ENCODE results near the gene NAXD.
"Not testable (repeated sequence)": the region's sequence is repeated elsewhere in the genome, so short reads cannot be mapped to it uniquely, and the experiment has no call there.

NAXD gene

DNA sequence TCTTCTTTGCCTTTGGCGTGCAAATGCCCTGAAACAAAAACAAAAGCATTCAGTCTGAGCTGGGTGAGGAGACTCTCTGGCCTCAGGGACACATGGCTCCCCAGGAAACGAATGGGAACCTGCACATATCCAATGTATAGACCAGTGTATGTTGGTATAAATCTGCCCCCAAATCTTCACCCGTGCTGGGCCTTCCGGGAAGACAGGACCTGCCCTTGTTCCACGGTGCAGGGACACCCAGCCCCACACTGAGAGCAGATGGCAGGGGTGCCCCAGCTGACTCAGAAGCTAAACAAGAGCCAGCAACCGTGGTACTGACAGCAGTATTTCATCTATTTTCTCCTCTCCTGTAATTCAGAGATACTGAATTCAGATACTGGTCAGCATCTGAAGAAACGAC is 48.1 kb downstream of the NAXD start:
- no peak overlapping the region for H3K27ac ChIP-seq
- no peak overlapping the region for H3K4me2 ChIP-seq
- H3K4me3 ChIP-seq: no peak overlapping the region
- H3K4me1 ChIP-seq: peaks cover 3 to 19% (median 8%) of the 10 kb centered on the region in 10 experiments; a peak in 17 of 20 replicates
- no peaks in the 10 kb centered on the region for H3K27me3 ChIP-seq
- H3K9ac ChIP-seq: no peak overlapping the region
- H4K20me1 ChIP-seq: peaks cover 0 to 15% (median 0%) of the 10 kb centered on the region in 11 experiments; a peak in 4 of 22 replicates
- peaks cover 80 to 100% (median 94%) of the 10 kb centered on the region in 11 experiments for H3K36me3 ChIP-seq
- TF ChIP-seq Cebpa-rat (IDR thresholded peaks at IDR 0.05): no peak
- H3K9me3 ChIP-seq (replicated peaks in 1 of 11): peaks cover 23 to 49% (median 44%) of the 10 kb centered on the region in 11 experiments

DNA sequence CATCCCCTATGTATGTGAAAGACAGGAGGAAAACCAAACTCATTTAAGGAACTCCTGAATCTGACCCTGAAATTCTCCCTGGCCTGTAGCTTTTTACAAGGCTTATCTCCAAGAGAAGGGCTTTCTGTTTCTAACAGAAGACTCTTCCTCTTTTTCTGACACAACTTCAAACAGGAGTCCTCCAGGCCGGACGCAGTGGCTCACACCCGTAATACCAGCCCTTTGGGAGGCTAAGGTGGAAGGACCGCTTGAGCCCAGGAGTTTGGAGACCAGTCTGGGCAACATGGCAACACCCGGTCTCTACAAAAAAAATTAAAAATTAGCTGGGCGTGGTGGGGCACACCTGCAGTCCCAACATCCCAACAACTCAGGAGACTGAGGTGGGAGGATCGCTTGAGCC is 48.7 kb downstream of the NAXD start:
- Histone ChIP-seq H3K4me2 (no peak overlapping the region), H3K9me3 (replicated peaks in 1 of 11) (peaks cover 23 to 46% (median 43%) of the 10 kb centered on the region in 11 experiments), H4K20me1 (peaks cover 0 to 12% (median 0%) of the 10 kb centered on the region in 11 experiments; a peak in 4 of 22 replicates), H3K27ac (no peak overlapping the region), H3K4me3 (no peak overlapping the region), H3K9ac (no peak overlapping the region), H3K36me3 (peaks cover 86 to 100% (median 99%) of the 10 kb centered on the region in 11 experiments), H3K4me1 (peaks cover 0 to 13% (median 3%) of the 10 kb centered on the region in 10 experiments; a peak in 14 of 20 replicates), H3K27me3 (no peaks in the 10 kb centered on the region)
- no peak for TF ChIP-seq Cebpa-rat (IDR thresholded peaks at IDR 0.05)

DNA sequence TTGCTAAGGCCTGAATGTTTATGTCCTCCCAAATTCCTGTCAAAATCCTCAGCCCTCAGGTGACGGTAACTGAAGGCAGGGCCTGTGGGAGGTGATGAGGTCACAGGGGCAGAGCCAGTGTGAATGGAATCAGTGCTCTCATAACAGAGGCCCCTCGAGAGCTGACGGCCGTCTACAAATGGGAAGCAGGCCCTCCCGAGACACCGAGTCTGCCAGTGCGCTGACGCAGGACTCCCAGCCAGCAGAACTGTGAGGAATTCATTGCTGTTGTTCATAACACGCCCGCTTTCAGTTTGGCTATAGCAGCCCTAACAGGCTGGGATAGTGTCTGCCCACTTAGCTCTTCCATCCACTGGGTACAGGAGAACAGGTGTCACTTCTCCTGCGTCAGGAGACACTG is 49.3 kb downstream of the NAXD start:
- Histone ChIP-seq H3K4me1 (peaks cover 0 to 11% (median 0%) of the 10 kb centered on the region in 10 experiments; a peak in 1 of 20 replicates), H4K20me1 (peaks cover 0 to 12% (median 0%) of the 10 kb centered on the region in 11 experiments; a peak in 3 of 22 replicates), H3K4me3 (no peak overlapping the region), H3K9ac (no peak overlapping the region), H3K9me3 (replicated peaks in 1 of 11) (peaks cover 23 to 41% (median 39%) of the 10 kb centered on the region in 11 experiments), H3K27ac (no peak overlapping the region), H3K36me3 (peaks cover 91 to 100% (median 99%) of the 10 kb centered on the region in 11 experiments), H3K27me3 (no peaks in the 10 kb centered on the region), H3K4me2 (no peak overlapping the region)
- TF ChIP-seq Cebpa-rat (IDR thresholded peaks at IDR 0.05): no peak

DNA sequence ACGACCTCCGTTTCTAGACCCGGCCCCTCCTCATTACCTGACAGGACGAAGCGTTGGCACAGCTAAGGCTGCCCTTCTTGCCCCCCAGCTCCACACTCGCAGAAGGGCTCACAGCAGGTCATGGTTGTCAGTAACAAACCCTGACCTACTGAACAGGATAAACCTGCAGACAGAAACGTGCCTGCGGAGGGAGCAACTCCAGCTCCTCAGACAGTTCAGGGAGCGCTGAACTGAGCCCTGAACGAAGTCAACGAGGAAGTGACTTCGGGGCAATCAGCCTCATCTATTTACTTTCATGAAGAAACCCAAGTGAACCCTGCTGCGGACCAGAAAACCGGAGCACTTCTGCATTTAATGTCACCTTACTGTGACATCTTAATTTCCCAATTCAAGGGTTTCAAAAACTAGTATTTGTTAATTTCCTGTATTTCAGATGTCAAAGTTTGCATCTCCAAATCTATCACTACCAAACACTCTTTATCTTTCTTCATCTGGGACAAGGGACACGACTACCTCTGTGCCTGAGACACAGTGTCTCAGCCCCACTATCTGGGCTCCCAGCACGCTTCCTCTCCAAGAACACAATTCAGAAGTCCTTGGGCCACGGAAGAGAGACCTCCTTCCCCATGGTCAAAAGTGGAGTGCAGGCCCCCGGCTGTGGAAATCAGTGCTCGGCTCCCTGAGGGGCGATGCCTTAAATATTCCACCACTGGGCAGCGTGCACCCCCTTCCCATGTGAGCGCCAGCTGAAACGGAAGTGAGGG is 50.3 kb downstream of the NAXD start:
- Histone ChIP-seq H3K4me2 (no peak overlapping the region), H3K9ac (no peak overlapping the region), H3K27me3 (no peaks in the 10 kb centered on the region), H3K9me3 (replicated peaks in 1 of 11) (peaks cover 16 to 37% (median 29%) of the 10 kb centered on the region in 11 experiments), H3K27ac (peak overlapping the region in 2 of 11 experiments; percentile 16 to 32; a peak in 2 of 22 replicates), H3K4me3 (no peak overlapping the region), H3K4me1 (peaks cover 0 to 11% (median 0%) of the 10 kb centered on the region in 10 experiments; a peak in 1 of 20 replicates), H3K36me3 (peaks cover 90 to 100% (median 97%) of the 10 kb centered on the region in 11 experiments), H4K20me1 (peaks cover 0 to 12% (median 0%) of the 10 kb centered on the region in 11 experiments; a peak in 3 of 22 replicates)
- TF ChIP-seq Cebpa-rat (IDR thresholded peaks at IDR 0.05): no peak

DNA sequence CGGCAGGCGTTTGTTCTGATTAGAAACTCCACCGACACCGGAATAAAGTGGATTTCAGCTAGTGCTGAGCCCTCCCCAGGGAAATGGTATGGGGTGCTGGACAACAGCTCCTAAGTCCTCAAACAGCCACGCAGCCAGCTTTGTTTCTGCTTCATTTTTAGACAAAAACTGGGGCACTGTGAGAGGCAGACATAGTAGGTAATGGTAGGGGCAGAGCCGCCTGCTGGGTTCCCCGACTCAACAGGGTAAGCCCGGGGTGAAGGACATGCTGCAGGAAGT is 50.8 kb downstream of the NAXD start:
- no peak overlapping the region for H3K4me3 ChIP-seq
- peak overlapping the region in 2 of 11 experiments; percentile 16 to 32; a peak in 2 of 22 replicates for H3K27ac ChIP-seq
- H3K4me1 ChIP-seq: peaks cover 0 to 11% (median 0%) of the 10 kb centered on the region in 10 experiments; a peak in 1 of 20 replicates
- H3K9me3 ChIP-seq (replicated peaks in 1 of 11): peaks cover 11 to 32% (median 24%) of the 10 kb centered on the region in 11 experiments
- H3K36me3 ChIP-seq: peaks cover 86 to 99% (median 96%) of the 10 kb centered on the region in 11 experiments
- no peak overlapping the region for H3K4me2 ChIP-seq
- no peak for TF ChIP-seq Cebpa-rat (IDR thresholded peaks at IDR 0.05)
- H3K9ac ChIP-seq: no peak overlapping the region
- peaks cover 0 to 12% (median 0%) of the 10 kb centered on the region in 11 experiments; a peak in 3 of 22 replicates for H4K20me1 ChIP-seq
- H3K27me3 ChIP-seq: no peaks in the 10 kb centered on the region

DNA sequence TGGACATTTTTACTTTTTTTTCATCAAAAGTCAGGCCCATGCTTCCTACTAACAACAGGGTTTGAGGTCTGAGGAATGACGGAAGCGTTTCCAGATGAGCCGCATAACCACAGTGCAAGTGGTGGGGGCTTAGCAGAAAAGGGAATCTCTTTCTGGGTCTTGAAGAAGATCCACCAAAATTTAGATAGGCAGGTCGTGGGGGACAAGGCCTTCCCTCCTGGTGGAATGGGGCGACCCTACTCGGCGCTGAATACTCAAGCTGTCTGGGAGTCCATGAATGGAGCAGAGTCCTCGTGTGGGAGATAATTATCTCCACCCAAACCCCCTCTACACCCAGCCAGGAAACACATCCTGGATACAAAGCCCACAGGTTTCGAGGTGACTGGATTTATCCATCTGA is 53.7 kb downstream of the NAXD start:
- TF ChIP-seq Cebpa-rat (IDR thresholded peaks at IDR 0.05): no peak
- Histone ChIP-seq H3K36me3 (peaks cover 57 to 77% (median 70%) of the 10 kb centered on the region in 11 experiments), H3K4me3 (no peak overlapping the region)

DNA sequence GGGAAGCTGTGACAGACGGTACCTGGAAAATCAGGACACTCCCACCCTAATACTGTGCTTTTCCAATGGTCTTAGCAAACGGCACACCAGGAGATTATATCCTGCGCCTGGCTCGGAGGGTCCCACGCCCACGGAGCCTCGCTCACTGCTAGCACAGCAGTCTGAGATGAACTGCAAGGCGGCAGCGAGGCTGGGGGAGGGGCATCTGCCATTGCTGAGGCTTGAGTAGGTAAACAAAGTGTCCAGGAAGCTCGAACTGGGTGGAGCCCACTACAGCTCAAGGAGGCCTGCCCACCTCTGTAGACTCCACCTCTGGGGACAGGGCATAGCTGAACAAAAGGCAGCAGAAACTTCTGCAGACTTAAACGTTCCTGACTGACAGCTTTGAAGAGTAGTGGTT is 54.5 kb downstream of the NAXD start:
- H3K4me3 ChIP-seq, H3K4me2 ChIP-seq, H3K27me3 ChIP-seq, H3K9ac ChIP-seq, H3K27ac ChIP-seq: not testable (repeated sequence)
- H4K20me1 ChIP-seq: peaks cover 0 to 12% (median 0%) of the 10 kb centered on the region in 11 experiments; a peak in 3 of 22 replicates
- H3K36me3 ChIP-seq: peaks cover 55 to 75% (median 68%) of the 10 kb centered on the region in 11 experiments
- peaks cover 5 to 17% (median 7%) of the 10 kb centered on the region in 11 experiments; a peak in 16 of 22 replicates for H3K9me3 ChIP-seq (replicated peaks in 1 of 11)
- H3K4me1 ChIP-seq: peaks cover 0 to 11% (median 0%) of the 10 kb centered on the region in 10 experiments; a peak in 1 of 20 replicates

More for the DNA sequence above, 53.7 kb downstream of the NAXD start:
- Histone ChIP-seq H3K4me1 (peaks cover 0 to 11% (median 0%) of the 10 kb centered on the region in 10 experiments; a peak in 1 of 20 replicates), H3K4me2 (no peak overlapping the region), H4K20me1 (peaks cover 0 to 12% (median 0%) of the 10 kb centered on the region in 11 experiments; a peak in 3 of 22 replicates), H3K27me3 (no peaks in the 10 kb centered on the region), H3K27ac (no peak overlapping the region), H3K9ac (no peak overlapping the region), H3K9me3 (replicated peaks in 1 of 11) (peaks cover 0 to 11% (median under 1%) of the 10 kb centered on the region in 11 experiments; a peak in 14 of 22 replicates)

DNA sequence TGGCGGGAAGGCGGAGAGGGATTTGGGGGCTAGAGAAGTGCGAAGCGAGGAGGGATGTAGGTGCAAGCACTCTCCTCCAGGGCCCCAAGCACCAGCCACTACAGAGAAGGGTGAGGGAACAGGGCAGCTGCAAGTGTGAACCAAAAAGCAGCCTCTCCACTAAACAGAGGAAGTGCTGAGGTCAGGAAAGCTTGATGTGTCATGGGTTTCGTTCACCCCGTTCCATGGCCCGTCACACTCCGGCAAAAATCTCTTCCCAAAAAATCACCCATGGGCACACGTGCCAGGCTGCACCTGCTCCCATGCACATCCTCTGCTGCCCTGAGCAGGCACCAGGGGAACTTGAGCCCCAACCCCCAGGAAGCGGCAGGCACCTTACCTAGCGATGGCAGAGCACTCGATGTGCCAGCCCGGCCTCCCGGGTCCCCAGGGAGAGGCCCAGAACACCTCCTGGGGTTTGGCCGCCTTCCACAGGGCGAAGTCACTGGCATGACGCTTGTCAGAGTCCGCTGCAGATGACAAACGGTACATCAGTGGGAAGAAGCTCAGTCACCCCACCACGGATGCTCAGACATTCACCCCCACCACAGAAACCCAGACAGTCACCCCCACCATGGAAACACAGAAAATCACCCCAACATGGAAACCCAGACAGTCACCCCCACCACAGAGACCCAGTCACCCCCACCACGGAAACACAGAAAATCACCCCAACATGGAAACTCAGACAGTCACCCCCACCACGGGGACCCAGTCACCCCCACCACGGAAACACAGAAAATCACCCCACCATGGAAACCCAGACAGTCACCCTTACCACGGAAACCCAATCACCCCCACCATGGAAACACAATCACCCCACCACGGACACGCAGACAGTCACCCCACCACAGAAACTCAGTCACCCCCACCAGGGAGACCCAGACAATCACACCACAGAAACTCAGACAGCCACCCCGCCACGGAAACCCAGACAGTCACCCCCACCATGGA is 61.5 kb downstream of the NAXD start:
- H4K20me1 ChIP-seq: peaks cover 0 to 52% (median 33%) of the 10 kb centered on the region in 11 experiments; a peak in 17 of 22 replicates
- peaks cover 28 to 48% (median 38%) of the 10 kb centered on the region in 10 experiments for H3K4me1 ChIP-seq
- TF ChIP-seq Cebpa-rat (IDR thresholded peaks at IDR 0.05): no peak
- H3K4me3 ChIP-seq: peak overlapping the region; percentile 11 to 47 (median 28); a peak in 14 of 20 replicates
- peaks cover 5 to 8% (median 7%) of the 10 kb centered on the region in 11 experiments; a peak in 15 of 22 replicates for H3K9me3 ChIP-seq (replicated peaks in 1 of 11)
- H3K9ac ChIP-seq: peak overlapping the region; percentile 38 to 76 (median 65); a peak in 21 of 22 replicates
- no peaks in the 10 kb centered on the region for H3K27me3 ChIP-seq
- peak overlapping the region; percentile 85 to 96 (median 89) for H3K4me2 ChIP-seq
- H3K27ac ChIP-seq: peak overlapping the region; percentile 37 to 87 (median 73); a peak in 20 of 22 replicates
- peaks cover 21 to 45% (median 34%) of the 10 kb centered on the region in 11 experiments for H3K36me3 ChIP-seq

Data from BLaER1 treated with 17β-estradiol and CSF1 and Interleukin-3, amounts not matched to agents 10 nM and 100 nM (cell line).